Effector memory CD8-positive, alpha-beta T cell (primary cell): ENCODE results near the gene SURF6.
A peak's percentile ranks its signal among the peaks of the same experiment; 100 is the strongest.

Experiments
- ATAC-seq: fragments of 150-1000 bp; cut with Tn5 transposase; replicated peaks from 2 replicates; pipeline ENCODE4 v1.10.0; 2021; ENCODE audit warnings: mild to moderate bottlenecking, moderate library complexity
- DNase-seq, 3 experiments: peaks; one replicate each; pipeline ENCODE4 v3.0.0; 2021
- H3K27ac Mint-ChIP-seq, 2 donors: one replicate each; pipeline ENCODE4 v1.8.0; 2022; ENCODE audit warnings: mild to moderate bottlenecking in 2 of 2, mixed read lengths in 2 of 2, moderate library complexity in 2 of 2
- H3K27me3 Mint-ChIP-seq, 2 donors: one replicate each; pipeline ENCODE4 v1.8.0; 2022; ENCODE audit warnings: mixed read lengths in 2 of 2
- H3K36me3 Mint-ChIP-seq: one replicate; pipeline ENCODE4 v1.8.0; 2022; ENCODE audit warnings: mild to moderate bottlenecking, moderate library complexity, mixed read lengths; ENCODE audit not compliant: insufficient read depth
- H3K4me1 Mint-ChIP-seq, 2 donors: one replicate each; pipeline ENCODE4 v1.8.0; 2022; ENCODE audit warnings: low read depth in 2 of 2, mixed read lengths in 2 of 2
- H3K4me3 Mint-ChIP-seq, 2 donors: one replicate each; pipeline ENCODE4 v1.8.0; 2022; ENCODE audit warnings: mild to moderate bottlenecking in 2 of 2, mixed read lengths in 2 of 2, moderate library complexity in 2 of 2
- H3K9me3 Mint-ChIP-seq, 2 donors: one replicate each; pipeline ENCODE4 v1.8.0; 2022; ENCODE audit warnings: mixed read lengths in 2 of 2

SURF6 gene

GRCh38 chr9:133360400-133361393 lies 24.7 kb upstream of the SURF6 start:
- Mint-ChIP-seq H3K36me3 (peaks cover 91% of the 10 kb centered on the region), H3K27ac (peak overlapping the region; percentile 73 to 77), H3K9me3 (no peaks in the 10 kb centered on the region), H3K4me1 (peaks cover 37 to 45% of the 10 kb centered on the region in 2 donors), H3K27me3 (no peaks in the 10 kb centered on the region), H3K4me3 (peak overlapping the region in 1 of 2 donors; percentile 33)
- DNase-seq (no peak), ATAC-seq (no peak)

GRCh38 chr9:133359399-133360175 lies 23.6 kb upstream of the SURF6 start:
- no peaks in the 10 kb centered on the region for H3K9me3 Mint-ChIP-seq
- peak overlapping the region in 1 of 2 donors; percentile 31 for H3K4me3 Mint-ChIP-seq
- DNase-seq (no peak), ATAC-seq (no peak)
- H3K27ac Mint-ChIP-seq, result peak overlapping the region; percentile 73 to 77
- H3K27me3 Mint-ChIP-seq, result no peaks in the 10 kb centered on the region
- H3K4me1 Mint-ChIP-seq, result peaks cover 35 to 45% of the 10 kb centered on the region in 2 donors
- H3K36me3 Mint-ChIP-seq, result peaks cover 84% of the 10 kb centered on the region

GRCh38 chr9:133357656-133358055 lies 21.7 kb upstream of the SURF6 start:
- H3K27ac Mint-ChIP-seq, result peak overlapping the region in 1 of 2 donors; percentile 86
- H3K9me3 Mint-ChIP-seq, result no peaks in the 10 kb centered on the region
- ATAC-seq, result no peak
- peak overlapping the region; percentile 86 to 87 for H3K4me3 Mint-ChIP-seq
- H3K36me3 Mint-ChIP-seq, result peaks cover 81% of the 10 kb centered on the region
- DNase-seq, result no peak
- H3K27me3 Mint-ChIP-seq, result no peaks in the 10 kb centered on the region
- H3K4me1 Mint-ChIP-seq, result peaks cover 36 to 41% of the 10 kb centered on the region in 2 donors

- DNase-seq, result peak; percentile 84 to 87 (median 85)
- Mint-ChIP-seq H3K9me3 (no peaks in the 10 kb centered on the region), H3K36me3 (peaks cover 81% of the 10 kb centered on the region), H3K27ac (peak within 1 kb of the TSS; percentile 86), H3K4me3 (peak within 1 kb of the TSS; percentile 86 to 87), H3K27me3 (no peaks in the 10 kb centered on the region), H3K4me1 (peaks cover 31 to 38% of the 10 kb centered on the region in 2 donors)
- ATAC-seq, result peak; percentile 94
These were observed 20.6 kb upstream of the SURF6 start, which contains the start of the genes SURF1 and SURF2 for GRCh38 chr9:133356391-133357091. TSS of gene SURF1 (minus strand) at chr9:133356487. CDS start at chr9:133356453, 34 bp downstream. TSS of gene SURF2 (plus strand) at chr9:133356550. CDS start at chr9:133356593, 43 bp downstream.

GRCh38 chr9:133355881-133356357 lies 19.9 kb upstream of the SURF6 start:
- peak overlapping the region; percentile 86 to 87 for H3K4me3 Mint-ChIP-seq
- H3K9me3 Mint-ChIP-seq, result no peaks in the 10 kb centered on the region
- no peaks in the 10 kb centered on the region for H3K27me3 Mint-ChIP-seq
- H3K36me3 Mint-ChIP-seq, result peaks cover 81% of the 10 kb centered on the region
- peak; percentile 34 for ATAC-seq
- H3K4me1 Mint-ChIP-seq, result peaks cover 31 to 34% of the 10 kb centered on the region in 2 donors
- DNase-seq, result no peak
- H3K27ac Mint-ChIP-seq, result peak overlapping the region; percentile 86

- H3K27me3 Mint-ChIP-seq, result no peaks in the 10 kb centered on the region
- no peaks in the 10 kb centered on the region for H3K9me3 Mint-ChIP-seq
- DNase-seq (no peak), ATAC-seq (no peak)
- H3K27ac Mint-ChIP-seq, result peak overlapping the region in 1 of 2 donors; percentile 86
- peak overlapping the region; percentile 86 to 87 for H3K4me3 Mint-ChIP-seq
- peaks cover 30% of the 10 kb centered on the region in 2 donors for H3K4me1 Mint-ChIP-seq
- peaks cover 81% of the 10 kb centered on the region for H3K36me3 Mint-ChIP-seq
These were observed 18.8 kb upstream of the SURF6 start for GRCh38 chr9:133354766-133355165.

GRCh38 chr9:133353548-133353947 lies 17.6 kb upstream of the SURF6 start:
- Mint-ChIP-seq H3K27ac (peak overlapping the region in 1 of 2 donors; percentile 79), H3K4me3 (no peak overlapping the region), H3K36me3 (peaks cover 81% of the 10 kb centered on the region), H3K9me3 (no peaks in the 10 kb centered on the region), H3K4me1 (peaks cover 32 to 34% of the 10 kb centered on the region in 2 donors), H3K27me3 (no peaks in the 10 kb centered on the region)
- DNase-seq (no peak), ATAC-seq (no peak)

GRCh38 chr9:133352635-133353340 lies 16.8 kb upstream of the SURF6 start:
- ATAC-seq (no peak), DNase-seq (no peak)
- no peaks in the 10 kb centered on the region for H3K27me3 Mint-ChIP-seq
- H3K9me3 Mint-ChIP-seq, result no peaks in the 10 kb centered on the region
- H3K4me1 Mint-ChIP-seq, result peaks cover 29 to 32% of the 10 kb centered on the region in 2 donors
- peaks cover 83% of the 10 kb centered on the region for H3K36me3 Mint-ChIP-seq
- H3K4me3 Mint-ChIP-seq, result peak overlapping the region in 1 of 2 donors; percentile 36
- H3K27ac Mint-ChIP-seq, result peak overlapping the region in 1 of 2 donors; percentile 79

- DNase-seq (no peak), ATAC-seq (no peak)
- Mint-ChIP-seq H3K9me3 (no peaks in the 10 kb centered on the region), H3K4me3 (no peak overlapping the region), H3K36me3 (peaks cover 82% of the 10 kb centered on the region), H3K27me3 (no peaks in the 10 kb centered on the region), H3K4me1 (peaks cover 23 to 28% of the 10 kb centered on the region in 2 donors), H3K27ac (no peak overlapping the region)
These were observed 16.1 kb upstream of the SURF6 start for GRCh38 chr9:133351908-133352634.

- H3K9me3 Mint-ChIP-seq, result no peaks in the 10 kb centered on the region
- H3K27ac Mint-ChIP-seq, result no peak overlapping the region
- H3K4me1 Mint-ChIP-seq, result peaks cover 27 to 30% of the 10 kb centered on the region in 2 donors
- DNase-seq (no peak), ATAC-seq (no peak)
- H3K4me3 Mint-ChIP-seq, result no peak overlapping the region
- H3K27me3 Mint-ChIP-seq, result no peaks in the 10 kb centered on the region
- peaks cover 79% of the 10 kb centered on the region for H3K36me3 Mint-ChIP-seq
These were observed 15.5 kb upstream of the SURF6 start for GRCh38 chr9:133351526-133351907.

GRCh38 chr9:133349965-133350616 lies 14.1 kb upstream of the SURF6 start:
- ATAC-seq, result no peak
- peak overlapping the region in 1 of 2 donors; percentile 99 for H3K4me3 Mint-ChIP-seq
- H3K4me1 Mint-ChIP-seq, result peaks cover 34 to 36% of the 10 kb centered on the region in 2 donors
- no peaks in the 10 kb centered on the region for H3K27me3 Mint-ChIP-seq
- no peak for DNase-seq
- no peaks in the 10 kb centered on the region for H3K9me3 Mint-ChIP-seq
- peak overlapping the region; percentile 98 to 99 for H3K27ac Mint-ChIP-seq
- peaks cover 81% of the 10 kb centered on the region for H3K36me3 Mint-ChIP-seq
